Tibial nerve (tissue), 4 donors: ENCODE results near the gene B4GALNT1. TPM values are rescaled to one million over a fixed set of nuclear protein-coding genes. Genes with fewer than 3 reads are reported as not detected.

ENCODE experiments used
- DNase-seq, 2 donors: peaks; one replicate each; pipeline ENCODE4 v3.0.0-alpha.2; 2019; ENCODE audit warnings: low spot score in 2 of 2
- H3K27ac ChIP-seq, 4 donors: fragments of 200-600 bp; sonication (generic) in 3 of 4; one replicate each; pipeline ENCODE4 v1.5.1; 2017 to 2019; ENCODE audit warnings: mild to moderate bottlenecking in 1 of 4
- H3K27me3 ChIP-seq, 2 donors: fragments of 200-600 bp; sonication (generic) in 1 of 2; one replicate each; pipeline versions ENCODE4 v1.5.1 to v1.6.0; 2017 to 2019
- H3K36me3 ChIP-seq, 3 donors: fragments of 200-600 bp; sonication (generic); one replicate each; pipeline ENCODE4 v1.5.1; 2018 to 2019
- H3K4me1 ChIP-seq, 4 donors: fragments of 200-600 bp; sonication (generic) in 3 of 4; one replicate each; pipeline ENCODE4 v1.5.1; 2017 to 2019
- H3K4me3 ChIP-seq, 4 donors: fragments of 200-600 bp; sonication (generic) in 3 of 4; one replicate each; pipeline ENCODE4 v1.5.1; 2017 to 2019; ENCODE audit warnings: mild to moderate bottlenecking in 1 of 4, moderate library complexity in 1 of 4
- H3K9me3 ChIP-seq, 4 donors: fragments of 200-600 bp; sonication (generic) in 3 of 4; one replicate each; pipeline ENCODE4 v1.5.1; 2017 to 2019
- CTCF ChIP-seq, 5 experiments: fragments of 200-600 bp in 3 of 5; fragments of 450-650 bp in 2 of 5; sonication (generic) in 3 of 5; IDR thresholded peaks; one replicate each; pipeline ENCODE4 v1.5.1; 2016 to 2019; ENCODE audit warnings: antibody characterized with exemption in 5 of 5, mild to moderate bottlenecking in 3 of 5, moderate library complexity in 2 of 5
- EP300 ChIP-seq, 2 donors: sonication (generic); formaldehyde crosslinking; IDR thresholded peaks; one replicate each; pipeline ENCODE4 v1.6.1; 2017; ENCODE audit warnings: antibody characterized with exemption in 2 of 2, mild to moderate bottlenecking in 1 of 2
- POLR2A ChIP-seq, 2 donors: fragments of 450-650 bp; IDR thresholded peaks; one replicate each; pipeline ENCODE4 v1.6.1; 2017; ENCODE audit warnings: antibody characterized with exemption in 2 of 2, mild to moderate bottlenecking in 2 of 2, moderate library complexity in 2 of 2
- WGBS, 2 donors: methylation state at CpG; one replicate each; pipeline ENCODE4 v1.1.5; 2018; 5-methylcytosine and 5-hydroxymethylcytosine counted together
- total RNA-seq, 4 donors: library from RNA; depleted of rRNA; stranded (reverse); fragments of >200 nt; gene quantifications; one replicate each; pipeline ENCODE4 v1.1.0, GENCODE V29; 2016

The B4GALNT1 gene
- total RNA-seq, 4 donors from 2014 or later = 14.5 to 43.8 (median 16.8) TPM

GRCh38 chr12:57627501-57628279 is 5.3 kb downstream of the B4GALNT1 start:
- 62 to 72% methylated on average over 37 to 67 of the region's 67 CpGs for WGBS, 2 donors
- peak in 1 of 2 donors; percentile 3 for DNase-seq
- no peak overlapping the region for H3K27ac ChIP-seq
- TF ChIP-seq EP300 (IDR thresholded peaks at IDR 0.05) = no peak
- TF ChIP-seq CTCF (IDR thresholded peaks at IDR 0.05) = no peak
- no peak for TF ChIP-seq POLR2A (IDR thresholded peaks at IDR 0.05)
- peaks cover 0 to 23% of the 10 kb centered on the region in 2 donors for H3K27me3 ChIP-seq
- H3K36me3 ChIP-seq = peaks cover 0 to 20% (median 0%) of the 10 kb centered on the region in 3 donors
- H3K4me1 ChIP-seq = peaks cover 0 to 28% (median 20%) of the 10 kb centered on the region in 4 donors
- H3K9me3 ChIP-seq = no peaks in the 10 kb centered on the region
- no peak overlapping the region for H3K4me3 ChIP-seq

GRCh38 chr12:57626921-57627445 is 6.0 kb downstream of the B4GALNT1 start:
- 53 to 55% methylated on average over 9 of the region's 9 CpGs for WGBS, 2 donors
- Histone ChIP-seq H3K27me3 (peaks cover 0 to 23% of the 10 kb centered on the region in 2 donors), H3K9me3 (no peaks in the 10 kb centered on the region), H3K4me3 (no peak overlapping the region), H3K27ac (no peak overlapping the region), H3K36me3 (peaks cover 0 to 20% (median 0%) of the 10 kb centered on the region in 3 donors), H3K4me1 (peaks cover 0 to 23% (median 17%) of the 10 kb centered on the region in 4 donors)
- no peak for DNase-seq
- no peak for TF ChIP-seq POLR2A (IDR thresholded peaks at IDR 0.05)
- no peak for TF ChIP-seq CTCF (IDR thresholded peaks at IDR 0.05)
- no peak for TF ChIP-seq EP300 (IDR thresholded peaks at IDR 0.05)

- no peak for TF ChIP-seq EP300 (IDR thresholded peaks at IDR 0.05)
- TF ChIP-seq POLR2A (IDR thresholded peaks at IDR 0.05) = no peak
- TF ChIP-seq CTCF (IDR thresholded peaks at IDR 0.05) = no peak
- H3K27ac ChIP-seq = no peak overlapping the region
- H3K9me3 ChIP-seq = no peaks in the 10 kb centered on the region
- no peak overlapping the region for H3K4me3 ChIP-seq
- no peak for DNase-seq
- H3K27me3 ChIP-seq = peaks cover 0 to 30% of the 10 kb centered on the region in 2 donors
- H3K36me3 ChIP-seq = peaks cover 0 to 20% (median 0%) of the 10 kb centered on the region in 3 donors
- peaks cover 0 to 24% (median 17%) of the 10 kb centered on the region in 4 donors for H3K4me1 ChIP-seq
- 43 to 49% methylated on average over 12 to 13 of the region's 13 CpGs for WGBS, 2 donors
Observed at GRCh38 chr12:57626111-57626920, 6.7 kb downstream of the B4GALNT1 start.

- no peak for DNase-seq
- no peak overlapping the region for H3K4me3 ChIP-seq
- no peak overlapping the region for H3K27ac ChIP-seq
- TF ChIP-seq EP300 (IDR thresholded peaks at IDR 0.05) (no peak), CTCF (IDR thresholded peaks at IDR 0.05) (no peak), POLR2A (IDR thresholded peaks at IDR 0.05) (no peak)
- peaks cover 0 to 39% of the 10 kb centered on the region in 2 donors for H3K27me3 ChIP-seq
- H3K36me3 ChIP-seq = peaks cover 0 to 20% (median 0%) of the 10 kb centered on the region in 3 donors
- peaks cover 0 to 26% (median 19%) of the 10 kb centered on the region in 4 donors for H3K4me1 ChIP-seq
- WGBS, 2 donors = 78 to 81% methylated on average over 12 of the region's 12 CpGs
- no peaks in the 10 kb centered on the region for H3K9me3 ChIP-seq
Observed at GRCh38 chr12:57625261-57626032, 7.6 kb downstream of the B4GALNT1 start.
